K562 (cell line): ENCODE results near the gene PCCA. TPM values are rescaled to one million over a fixed set of nuclear protein-coding genes. Genes with fewer than 3 reads are reported as not detected.

Experiments
- ATAC-seq: fragments of 200-7000 bp; cut with Tn5 transposase; 3 replicates; pipeline ENCODE4 v1.9.1; 2020; ENCODE audit warnings: moderate library complexity
- BruUV-seq: library from RNA; stranded (reverse); fragments of 400-500 nt; replicated peaks from 2 replicates; lab custom pipeline; 2021; lab: Mats Ljungman, UMichigan
- CTCF ChIA-PET: fragments of 300-600 bp; formaldehyde crosslinking; extraction: SDS; loops from one replicate; lab custom pipeline; 2021; ENCODE audit warnings: low intra/inter-chr PET ratio; lab: Yijun Ruan, JAX
- POLR2A ChIA-PET: fragments of 300-600, 350-650 bp; sonication (Branson Sonifier 250); formaldehyde crosslinking; extraction: SDS; loops from one replicate; lab custom pipeline; 2021; ENCODE audit warnings: antibody characterized with exemption, inconsistent platforms; lab: Yijun Ruan, JAX
- DNase-seq, 4 experiments: peaks; one replicate each; pipeline versions ENCODE4 v3.0.0 to v3.0.0-alpha.2; 2011 to 2018; ENCODE audit warnings: low spot score in 3 of 4, mixed read lengths in 3 of 4; ENCODE audit errors: extremely low read depth in 1 of 4
- FAIRE-seq: peaks from 2 replicates; lab custom pipeline; 2011; peaks lifted over from hg19 to GRCh38; lab: Jason Lieb, UNC
- H2AFZ ChIP-seq: 2 replicates; pipeline ENCODE4 v1.6.0; 2011; ENCODE audit warnings: low read depth, low read length, control low read depth, inconsistent platforms
- H3K27ac ChIP-seq: fragments of 200-600 bp; 3 replicates; pipeline ENCODE4 v1.8.0; 2011; ENCODE audit warnings: low read depth, mild to moderate bottlenecking, control low read depth, inconsistent platforms, low read length, moderate library complexity, mixed read lengths; ENCODE audit errors: extremely low read depth
- H3K27me3 ChIP-seq, 2 experiments: fragments of 300-600 bp in 1 of 2; 2 replicates in 1 of 2; 3 replicates in 1 of 2; pipeline versions ENCODE4 v1.6.0 to v1.8.0; 2011; ENCODE audit warnings: inconsistent platforms in 2 of 2, low read length in 2 of 2, mild to moderate bottlenecking in 1 of 2, mixed read lengths in 1 of 2, moderate library complexity in 1 of 2; ENCODE audit not compliant: control insufficient read depth in 2 of 2, insufficient read depth in 2 of 2
- H3K36me3 ChIP-seq: fragments of 300-600 bp; 3 replicates; pipeline ENCODE4 v1.8.0; 2011; ENCODE audit warnings: mild to moderate bottlenecking, low read length, inconsistent platforms; ENCODE audit not compliant: control insufficient read depth, insufficient read depth
- H3K4me1 ChIP-seq, 2 experiments: fragments of 200-600 bp in 1 of 2; replicated peaks in 1 of 2; 2 replicates in 1 of 2; 3 replicates in 1 of 2; pipeline versions ENCODE4 v1.5.1 to v1.8.0; 2011; ENCODE audit warnings: inconsistent platforms in 2 of 2, low read length in 2 of 2, mild to moderate bottlenecking in 1 of 2, mixed read lengths in 1 of 2, moderate library complexity in 1 of 2; ENCODE audit not compliant: control insufficient read depth in 2 of 2, insufficient read depth in 2 of 2
- H3K4me2 ChIP-seq: 2 replicates; pipeline ENCODE4 v1.6.1; 2011; ENCODE audit warnings: low read length, control low read depth, inconsistent platforms, mixed read lengths; ENCODE audit not compliant: insufficient read depth
- H3K4me3 ChIP-seq: fragments of 200-600 bp; sonication (generic), shearing (Covaris generic); 2 replicates; pipeline ENCODE4 v1.5.1; 2016; ENCODE audit warnings: control low read depth, inconsistent platforms
- H3K79me2 ChIP-seq: fragments of 200-600 bp; 3 replicates; pipeline ENCODE4 v1.8.0; 2011; ENCODE audit warnings: low read length, inconsistent platforms; ENCODE audit not compliant: control insufficient read depth, insufficient read depth
- H3K9ac ChIP-seq, 2 experiments: 2 replicates each; pipeline versions ENCODE4 v1.6.0 to v1.6.1; 2011; ENCODE audit warnings: low read depth in 2 of 2, low read length in 2 of 2, control low read depth in 1 of 2, inconsistent platforms in 1 of 2, mild to moderate bottlenecking in 1 of 2, mixed read lengths in 1 of 2; ENCODE audit not compliant: insufficient read depth in 1 of 2
- H3K9me1 ChIP-seq: one replicate; pipeline ENCODE4 v1.6.0; 2011; ENCODE audit warnings: inconsistent platforms, mild to moderate bottlenecking, low read length, moderate library complexity; ENCODE audit not compliant: control insufficient read depth, insufficient read depth
- H3K9me3 ChIP-seq: replicated peaks from 2 replicates; pipeline ENCODE4 v1.5.1; 2011; ENCODE audit warnings: low read depth, low read length, inconsistent platforms; ENCODE audit not compliant: control insufficient read depth, insufficient read depth
- H4K20me1 ChIP-seq: replicated peaks from 2 replicates; pipeline ENCODE4 v1.6.1; 2011; ENCODE audit warnings: low read length, inconsistent platforms, mixed read lengths; ENCODE audit not compliant: control insufficient read depth, insufficient read depth
- BRD9 ChIP-seq: fragments of 450-650 bp; IDR thresholded peaks from 2 replicates; pipeline ENCODE4 v1.6.1; 2018; ENCODE audit warnings: low read depth; ENCODE audit not compliant: partially characterized antibody
- DIDO1 ChIP-seq: fragments of 450-650 bp; IDR thresholded peaks from 2 replicates; pipeline ENCODE4 v1.6.1; 2016; ENCODE audit warnings: low read depth, missing biosample characterization, missing genetic modification characterization
- NR4A1 ChIP-seq, 2 experiments: fragments of 250-450 bp in 1 of 2; fragments of 450-650 bp in 1 of 2; sonication (Bioruptor Pico) in 1 of 2; IDR thresholded peaks; 2 replicates each; pipeline versions ENCODE4 v1.4.0 to v1.6.1; 2016 to 2020; ENCODE audit warnings: mild to moderate bottlenecking in 2 of 2, missing compliant biosample characterization in 1 of 2, missing genetic modification characterization in 1 of 2, moderate library complexity in 1 of 2
- REST ChIP-seq, 2 experiments: fragments of 450-650 bp; formaldehyde crosslinking in 1 of 2; IDR thresholded peaks; 2 replicates each; pipeline versions ENCODE4 v1.4.0 to v1.6.1; 2014 to 2020; ENCODE audit warnings: mild to moderate bottlenecking in 2 of 2, borderline replicate concordance in 1 of 2, low read depth in 1 of 2
- STAT6 ChIP-seq: sonication (generic); formaldehyde crosslinking; IDR thresholded peaks from 2 replicates; pipeline ENCODE4 v1.8.1; 2023; ENCODE audit warnings: mild to moderate bottlenecking, missing genetic modification reagents
- TAL1 ChIP-seq: fragments of 450-650 bp; IDR thresholded peaks from 2 replicates; pipeline ENCODE4 v1.6.1; 2016; ENCODE audit warnings: mild to moderate bottlenecking
- WGBS: fragments of 100-300 bp; shearing (Covaris generic); methylation state at CpG from one replicate; pipeline ENCODE4 v1.1.6; 2016; ENCODE audit warnings: low coverage, mixed read lengths; ENCODE audit not compliant: insufficient coverage; ENCODE audit errors: missing lambda C conversion rate; 5-methylcytosine and 5-hydroxymethylcytosine counted together
- in situ Hi-C: fragments of 300-500 bp; cut with MboI; formaldehyde crosslinking; loops from 4 replicates; pipeline ENCODE4 v1.15.0; 2018; ENCODE audit warnings: inconsistent platforms, mixed read lengths
- intact Hi-C: fragments of 100-400 bp; cut with micrococcal nuclease; formaldehyde crosslinking; loops from 2 replicates; pipeline ENCODE4 v1.14.2; 2022
- polyA plus RNA-seq, 8 experiments: library from polyadenylated mRNA; depleted of rRNA in 4 of 8; stranded (reverse) in 5 of 8; unstranded in 3 of 8; fragments of >200 nt; fragmentation: Nextera tagmentation in 2 of 8; fragmentation: Illumina TruSeq in 1 of 8; extraction: Ambion mirVana in 2 of 8; extraction: Trizol in 1 of 8; gene quantifications; 2 replicates each; pipeline versions ENCODE4 v1.2.1 to v1.2.3, GENCODE V29; 2011 to 2014; ENCODE audit warnings: inconsistent platforms in 1 of 8, missing spikeins in 1 of 8
- total RNA-seq, 7 experiments: library from RNA; depleted of rRNA in 6 of 7; stranded (reverse); fragments of >200 nt in 6 of 7; fragmentation: Illumina TruSeq in 2 of 7; extraction: Trizol in 2 of 7; gene quantifications; 2 replicates each; pipeline versions ENCODE4 v1.2.1 to v1.2.3, GENCODE V29; 2011 to 2021; ENCODE audit warnings: low replicate concordance in 1 of 7

Gene PCCA
- total and polyA plus RNA-seq, 9 of the 15 experiments (the other 6 are each of a cell fraction or from before 2014, with no cell fraction given): 5.2 to 14.1 (median 9.7) TPM

- WGBS: 0% methylated on average over 2 of the region's 3 CpGs
- intact Hi-C loops: no loop called here
- no peaks in the 10 kb centered on the region for H3K9me3 ChIP-seq
- no peak overlapping the region for H2AFZ ChIP-seq
- no peaks in the 10 kb centered on the region for H3K27me3 ChIP-seq
- no peaks in the 10 kb centered on the region; a peak in 1 of 5 replicates for H3K4me1 ChIP-seq
- ChIA-PET POLR2A (no interaction called here), CTCF (no interaction called here)
- no peak overlapping the region for H3K9ac ChIP-seq
- no peaks in the 10 kb centered on the region for H3K79me2 ChIP-seq
- ATAC-seq (0 out of 3 replicates have a peak, but pooled peaks have one; percentile 38), FAIRE-seq (no peak), DNase-seq (no peak)
- BruUV-seq: no TSS peak
- H3K36me3 ChIP-seq: no peaks in the 10 kb centered on the region
- H3K27ac ChIP-seq: no peak overlapping the region
- no peak overlapping the region for H3K4me2 ChIP-seq
- H3K9me1 ChIP-seq: no peaks in the 10 kb centered on the region
- TF ChIP-seq BRD9 (no peak), DIDO1 (tag) (no peak), STAT6 (no peak), NR4A1 (CRISPR knock-in tag; IDR thresholded peaks at IDR 0.05) (no peak), NR4A1 (tag; IDR thresholded peaks at IDR 0.05) (no peak), REST (IDR thresholded peaks at IDR 0.05; ENCODE audit: borderline replicate concordance) (peak; percentile 27; the same call in 1 of the 2 replicates), REST (CRISPR knock-in tag; IDR thresholded peaks at IDR 0.05; ENCODE audit: low read depth) (no peak), TAL1 (no peak)
- TF ChIP-seq, all 486 proteins: peak for 1
- in situ Hi-C loops: no loop called here
- Histone ChIP-seq H3K4me3 (no peak overlapping the region), H4K20me1 (no peaks in the 10 kb centered on the region)
Observed at GRCh38 chr13:100484702-100485101, 395.8 kb downstream of the PCCA start.
